ENCODE measurements around the gene TMTC2.

DNA sequence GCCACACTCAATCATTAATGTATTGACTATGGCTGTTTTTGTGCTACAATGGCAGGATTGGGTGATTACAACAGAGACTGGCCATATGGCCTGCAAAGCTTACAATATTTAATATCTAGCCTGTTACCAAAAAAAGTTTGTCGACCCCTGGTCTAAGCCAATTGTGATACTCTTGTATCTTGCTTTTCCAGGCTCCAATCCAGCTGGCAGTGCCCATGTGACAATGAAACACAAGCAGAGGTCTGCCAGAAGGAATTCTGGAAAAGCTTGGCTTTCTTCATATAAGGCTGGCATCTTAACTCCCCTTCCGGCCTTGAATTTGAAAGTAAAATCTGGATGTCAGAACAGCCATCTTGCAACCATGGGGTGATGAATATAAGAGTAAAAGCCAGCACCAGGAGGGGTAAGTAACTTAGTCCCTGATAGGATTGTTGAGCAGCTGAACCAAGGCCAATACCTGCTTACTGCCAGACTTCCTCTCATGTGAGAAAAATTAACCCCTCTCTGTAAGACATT lies 458.7 kb downstream of the TMTC2 start:
- TF ChIP-seq, protein P1, sequence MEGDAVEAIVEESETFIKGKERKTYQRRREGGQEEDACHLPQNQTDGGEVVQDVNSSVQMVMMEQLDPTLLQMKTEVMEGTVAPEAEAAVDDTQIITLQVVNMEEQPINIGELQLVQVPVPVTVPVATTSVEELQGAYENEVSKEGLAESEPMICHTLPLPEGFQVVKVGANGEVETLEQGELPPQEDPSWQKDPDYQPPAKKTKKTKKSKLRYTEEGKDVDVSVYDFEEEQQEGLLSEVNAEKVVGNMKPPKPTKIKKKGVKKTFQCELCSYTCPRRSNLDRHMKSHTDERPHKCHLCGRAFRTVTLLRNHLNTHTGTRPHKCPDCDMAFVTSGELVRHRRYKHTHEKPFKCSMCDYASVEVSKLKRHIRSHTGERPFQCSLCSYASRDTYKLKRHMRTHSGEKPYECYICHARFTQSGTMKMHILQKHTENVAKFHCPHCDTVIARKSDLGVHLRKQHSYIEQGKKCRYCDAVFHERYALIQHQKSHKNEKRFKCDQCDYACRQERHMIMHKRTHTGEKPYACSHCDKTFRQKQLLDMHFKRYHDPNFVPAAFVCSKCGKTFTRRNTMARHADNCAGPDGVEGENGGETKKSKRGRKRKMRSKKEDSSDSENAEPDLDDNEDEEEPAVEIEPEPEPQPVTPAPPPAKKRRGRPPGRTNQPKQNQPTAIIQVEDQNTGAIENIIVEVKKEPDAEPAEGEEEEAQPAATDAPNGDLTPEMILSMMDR (IDR thresholded peaks at IDR 0.05), result no peak
- TF ChIP-seq POLR2A (IDR thresholded peaks at IDR 0.05), result no peak
